Renal pelvis (tissue), 4 donors: ENCODE results near the gene TMEM126B. TPM values are rescaled to one million over a fixed set of nuclear protein-coding genes. Genes with fewer than 3 reads are reported as not detected.
"Not testable (repeated sequence)": the region's sequence is repeated elsewhere in the genome, so short reads cannot be mapped to it uniquely, and the experiment has no call there.

Experiments used
- DNase-seq: peaks from one replicate; pipeline ENCODE4 v3.0.0-alpha.2; 2013
- polyA plus RNA-seq, 3 donors: library from polyadenylated mRNA; unstranded; fragments of 120-200 nt; gene quantifications; one replicate each; pipeline ENCODE4 v1.2.1, GENCODE V29; 2013; ENCODE audit not compliant: insufficient read length in 3 of 3

The TMEM126B gene
- polyA plus RNA-seq, 3 donors = 54.3 to 61.5 (median 57.3) TPM

DNA sequence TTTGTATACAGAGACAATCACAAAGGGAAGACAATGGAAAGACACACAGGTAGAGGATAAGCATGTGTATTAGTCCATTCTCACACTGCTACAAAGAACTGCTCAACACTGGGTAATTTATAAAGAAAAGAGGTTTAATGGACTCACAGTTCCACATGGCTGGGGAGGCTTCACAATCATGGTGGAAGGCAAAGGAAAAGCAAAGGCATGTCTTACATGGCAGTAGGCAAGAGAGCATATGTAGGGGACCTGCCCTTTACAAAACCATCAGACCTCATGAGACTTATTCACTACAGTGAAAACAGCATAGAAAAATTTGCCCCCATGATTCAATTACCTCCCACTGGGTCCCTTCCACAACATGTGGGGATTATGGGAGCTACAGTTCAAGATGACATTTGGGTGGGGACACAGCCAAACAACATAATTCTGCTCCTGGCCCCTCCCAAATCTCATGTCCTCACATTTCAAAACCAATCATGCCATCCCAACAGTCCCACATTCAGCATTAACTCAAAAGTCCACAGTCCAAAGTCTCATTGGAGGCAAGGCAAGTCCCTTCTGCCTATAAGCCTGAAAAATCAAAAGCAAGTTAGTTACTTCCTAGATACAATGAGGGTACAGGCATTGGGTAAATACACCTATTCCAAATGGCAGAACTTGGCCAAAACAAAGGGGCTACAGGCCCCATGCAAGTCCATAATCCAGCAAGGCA lies 42.7 kb downstream of the TMEM126B start:
- DNase-seq = not testable (repeated sequence)

GRCh38 chr11:85672105-85672902 lies 43.9 kb downstream of the TMEM126B start:
- DNase-seq = no peak

DNA sequence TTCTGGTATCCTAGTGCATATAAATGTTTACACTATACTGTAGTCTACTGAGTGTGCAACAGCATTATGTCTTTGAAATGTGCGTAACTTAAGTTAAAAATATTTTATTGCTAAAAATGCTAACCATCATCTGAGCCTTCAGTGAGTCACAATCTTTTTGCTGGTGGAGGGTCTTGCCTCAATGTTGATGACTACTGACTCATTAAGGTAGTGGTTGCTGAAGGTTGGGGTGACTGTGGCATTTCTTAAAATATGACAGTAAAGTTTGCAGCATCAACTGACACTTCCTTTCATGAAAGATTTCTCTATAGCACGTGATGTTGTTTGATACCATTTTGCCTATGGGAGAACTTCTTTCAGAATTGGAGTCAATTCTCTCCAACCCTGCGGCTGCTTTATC lies 45.0 kb downstream of the TMEM126B start:
- no peak for DNase-seq

DNA sequence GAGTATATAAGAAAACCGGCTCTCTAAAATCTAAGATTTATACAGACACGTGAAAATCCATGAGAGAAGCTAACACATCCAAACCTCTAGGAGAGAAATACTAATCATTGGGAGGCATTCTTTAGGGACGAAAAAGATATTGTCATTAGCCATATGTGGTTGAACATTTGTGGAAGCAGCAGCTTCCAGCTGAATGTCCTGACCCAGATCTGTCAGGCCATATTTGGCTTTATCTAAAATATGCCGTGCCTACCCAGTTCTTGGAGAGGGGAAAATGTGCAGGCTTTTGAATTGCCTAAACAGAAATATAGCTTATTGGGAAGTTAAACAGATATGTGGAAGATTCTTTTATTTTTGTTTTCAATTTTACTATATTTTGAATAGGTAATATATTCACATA lies 51.2 kb downstream of the TMEM126B start:
- DNase-seq = no peak

DNA sequence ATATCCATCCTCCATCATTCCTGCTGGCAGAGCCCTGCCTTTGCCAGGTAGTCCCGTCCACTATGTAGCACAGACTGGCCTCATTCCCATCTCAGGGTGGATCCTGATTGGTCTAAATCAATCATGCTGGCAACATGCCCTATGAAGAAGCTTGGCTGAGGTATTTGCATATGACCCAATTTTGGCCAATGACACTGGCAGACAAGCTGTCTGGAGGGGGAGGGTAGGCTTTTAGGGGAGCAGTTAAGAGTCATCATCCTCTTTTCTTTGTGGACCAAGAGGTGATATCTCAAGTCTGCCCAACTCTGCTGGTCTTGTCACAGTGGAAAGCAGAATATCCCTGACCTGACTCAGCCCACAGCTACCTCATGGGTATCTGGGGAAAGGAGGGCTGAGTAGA lies 52.5 kb downstream of the TMEM126B start:
- DNase-seq = no peak

GRCh38 chr11:85682330-85683305 lies 54.2 kb downstream of the TMEM126B start:
- peak; percentile 61 for DNase-seq

GRCh38 chr11:85685125-85685819 lies 56.9 kb downstream of the TMEM126B start:
- DNase-seq = peak; percentile 78

GRCh38 chr11:85685820-85686459 lies 57.5 kb downstream of the TMEM126B start, which contains the start of gene CCDC89:
Gene CCDC89, minus strand, starts transcription at chr11:85686195. Its CDS starts 65 bp downstream, at chr11:85686130.
- DNase-seq = peak; percentile 93

Other genes with a start within 250 kb of the TMEM126B start
- gene DLG2, start 1.2 kb upstream of the TMEM126B start, polyA plus RNA-seq = 10 to 100 TPM; 10.1 to 16.6 (median 13.0) TPM
- gene TMEM126A, start 19.4 kb downstream of the TMEM126B start, polyA plus RNA-seq = 10 to 100 TPM; 29.1 to 34.2 (median 31.3) TPM
- 100 to 1,000 TPM in 2 of 3 donors, 10 to 100 TPM in 1; 94.8 to 123 (median 107) TPM for gene CREBZF, start 36.5 kb downstream of the TMEM126B start, polyA plus RNA-seq
- 1 to 10 TPM; 2.9 to 3.1 (median 3.0) TPM for gene CCDC89, start 57.6 kb downstream of the TMEM126B start, polyA plus RNA-seq
- 100 to 1,000 TPM in 1 of 3 donors, 10 to 100 TPM in 2; 68.5 to 104 (median 95.8) TPM for gene SYTL2, start 182.5 kb downstream of the TMEM126B start, polyA plus RNA-seq
- under 1 TPM in 1 of 3 donors, not detected in 2; 0.28 TPM for gene CCDC83, start 226.8 kb downstream of the TMEM126B start, polyA plus RNA-seq